Measurements from ENCODE around the gene TMX4.

Gene TMX4

DNA sequence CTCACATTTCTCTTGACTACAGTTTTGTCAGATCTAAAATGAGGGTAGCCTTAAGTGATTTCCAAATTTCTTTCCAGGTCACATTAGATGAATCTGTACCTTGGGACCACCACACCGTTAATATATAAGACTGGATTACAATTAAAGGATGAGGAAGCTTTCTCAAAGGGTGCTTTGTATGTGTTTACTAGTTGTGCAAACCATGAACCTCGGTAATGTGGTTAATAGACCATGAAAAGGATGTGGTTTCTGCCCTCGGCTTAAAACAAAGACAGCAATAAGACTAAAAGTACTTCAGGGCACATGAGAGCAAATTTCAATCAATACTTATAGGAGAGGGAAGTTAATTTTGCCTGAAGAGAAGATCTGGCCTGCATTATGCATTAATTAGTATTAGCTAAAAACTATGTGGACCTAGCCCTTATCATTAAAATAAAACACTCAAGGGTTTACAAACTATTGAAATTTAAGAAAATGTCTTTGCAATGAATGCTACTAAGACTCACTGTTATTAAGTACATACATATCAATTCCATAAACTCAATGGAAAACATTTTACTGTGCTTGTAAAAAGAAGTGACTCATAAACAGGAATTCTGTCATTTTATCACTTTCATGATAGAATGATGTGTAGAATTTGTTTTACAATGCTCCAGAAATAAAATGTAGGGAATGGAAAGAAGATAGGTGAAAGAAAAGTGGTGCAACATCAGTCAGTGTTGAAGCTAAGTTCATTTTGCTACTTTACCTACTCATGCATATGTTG is 936 bp upstream of the TMX4 start:
- in situ Hi-C loops (cut with MboI; ENCODE audit: low sequenced_read_pairs) = no loop called here

DNA sequence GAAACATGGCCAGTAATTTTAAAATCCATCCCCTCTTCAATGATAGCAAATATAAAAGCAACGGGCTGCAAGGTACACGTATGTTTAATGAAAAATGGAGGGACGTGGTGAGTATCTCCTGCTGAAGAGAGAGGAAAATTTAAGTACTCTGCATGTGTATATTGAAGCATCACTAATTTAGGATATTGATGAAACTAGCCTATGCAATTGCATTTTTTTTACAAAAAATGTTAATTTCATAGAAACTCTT is 362 bp upstream of the TMX4 start:
- in situ Hi-C loops (cut with MboI; ENCODE audit: low sequenced_read_pairs) = no loop called here

- in situ Hi-C loops (cut with MboI; ENCODE audit: low sequenced_read_pairs) = no loop called here
These were observed 659 bp downstream of the TMX4 start for GRCh38 chr20:8018958-8019245.

GRCh38 chr20:8012724-8013123 is 6.8 kb downstream of the TMX4 start:
- in situ Hi-C loops (cut with MboI; ENCODE audit: low sequenced_read_pairs) = no loop called here

DNA sequence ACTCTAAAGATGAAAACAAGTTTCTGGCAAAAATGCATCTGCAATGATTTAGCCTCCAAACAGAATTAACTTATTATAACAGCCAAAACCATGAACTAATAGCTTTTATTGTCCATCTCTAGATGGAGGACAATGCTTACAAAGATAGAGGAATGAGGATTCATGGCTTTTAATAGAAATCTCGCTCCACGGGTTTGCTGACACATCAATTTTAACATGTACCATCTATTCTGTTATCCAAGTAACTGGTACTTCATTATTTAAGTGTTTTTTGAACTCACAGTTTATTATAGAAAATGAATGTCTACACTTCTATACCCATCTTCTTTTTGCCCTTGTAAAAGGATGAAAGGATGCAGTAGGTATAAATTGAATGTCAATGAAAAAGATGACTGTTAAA is 10.8 kb downstream of the TMX4 start:
- in situ Hi-C loops (cut with MboI; ENCODE audit: low sequenced_read_pairs) = no loop called here

GRCh38 chr20:8007490-8007889 is 12.1 kb downstream of the TMX4 start:
- in situ Hi-C loops (cut with MboI; ENCODE audit: low sequenced_read_pairs) = no loop called here

DNA sequence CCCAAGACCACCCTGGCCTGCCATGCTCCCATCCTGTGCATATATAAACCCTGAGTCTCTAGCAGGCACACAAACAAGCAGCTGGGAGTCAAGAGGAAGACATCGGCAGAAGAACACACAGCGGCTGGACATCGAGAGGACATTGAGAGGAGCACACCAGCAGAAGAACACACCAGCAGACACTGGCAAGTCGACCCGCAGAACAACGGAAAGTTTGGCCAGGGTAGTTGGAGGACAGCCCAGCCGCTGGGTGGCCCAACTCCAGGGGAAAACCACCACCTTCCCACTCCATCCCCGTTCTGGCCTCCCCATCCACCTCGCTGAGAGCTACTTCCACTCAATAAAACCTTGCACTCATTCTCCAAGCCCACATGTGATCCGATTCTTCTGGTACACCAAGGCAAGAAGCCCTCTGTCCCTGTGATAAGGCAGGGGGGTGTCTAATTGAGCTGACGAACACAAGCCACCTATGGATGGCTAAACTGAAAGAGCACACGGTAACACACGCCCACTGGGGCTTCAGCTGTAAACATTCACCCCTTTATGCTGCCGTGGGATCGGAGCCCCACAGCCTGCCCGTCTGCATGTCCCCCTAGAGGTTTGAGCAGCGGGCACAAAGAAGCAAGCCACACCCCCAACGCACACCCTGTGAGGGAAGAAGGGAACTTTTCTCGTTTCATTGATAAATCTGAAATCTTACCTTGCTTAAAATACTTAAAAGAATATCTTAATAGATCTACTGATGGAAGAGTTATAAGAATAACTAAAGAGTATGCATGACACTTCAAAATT is 13.8 kb downstream of the TMX4 start:
- in situ Hi-C loops (cut with MboI; ENCODE audit: low sequenced_read_pairs) = no loop called here

- in situ Hi-C loops (cut with MboI; ENCODE audit: low sequenced_read_pairs) = no loop called here
These were observed 14.5 kb downstream of the TMX4 start for GRCh38 chr20:8005033-8005432.

DNA sequence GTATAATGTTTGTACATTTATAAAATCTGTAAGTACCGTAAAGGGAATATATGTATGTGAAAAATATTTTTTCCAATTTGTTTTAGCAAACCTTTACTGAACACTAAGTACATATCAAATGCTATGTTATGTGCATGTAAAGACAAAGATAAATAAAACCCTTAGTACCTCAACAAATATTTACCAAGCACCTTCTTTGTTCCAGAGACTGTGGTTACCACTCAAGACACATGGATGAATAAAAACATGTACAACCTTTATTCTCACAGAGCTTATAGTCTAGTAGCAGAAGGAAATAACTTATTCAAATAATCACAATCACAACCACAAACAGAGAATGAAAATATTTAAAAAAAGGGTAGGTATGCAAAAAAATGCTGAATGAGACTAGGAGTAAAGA is 17.5 kb downstream of the TMX4 start:
- in situ Hi-C loops (cut with MboI; ENCODE audit: low sequenced_read_pairs) = no loop called here

DNA sequence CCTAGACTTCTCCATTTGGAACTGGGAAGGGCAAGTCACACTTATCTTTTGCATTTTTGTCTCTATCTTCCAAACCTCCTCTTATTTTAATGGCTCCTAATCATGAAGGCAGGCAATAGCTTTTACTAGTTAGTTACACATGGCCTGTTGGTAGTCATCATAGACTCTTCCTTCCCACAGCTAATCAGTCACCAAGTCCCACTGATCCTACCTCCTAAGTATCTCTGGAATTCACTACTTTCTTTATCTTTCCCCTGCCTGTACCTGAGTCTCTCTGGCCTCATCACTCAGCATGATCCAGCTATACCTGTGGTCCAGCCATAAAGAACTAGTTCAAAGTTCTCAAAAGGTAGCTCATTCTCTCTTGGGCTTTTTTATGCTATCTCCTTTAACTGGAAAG is 18.8 kb downstream of the TMX4 start:
- in situ Hi-C loops (cut with MboI; ENCODE audit: low sequenced_read_pairs) = no loop called here

- in situ Hi-C loops (cut with MboI; ENCODE audit: low sequenced_read_pairs) = no loop called here
These were observed 22.7 kb downstream of the TMX4 start for GRCh38 chr20:7996898-7997297.

DNA sequence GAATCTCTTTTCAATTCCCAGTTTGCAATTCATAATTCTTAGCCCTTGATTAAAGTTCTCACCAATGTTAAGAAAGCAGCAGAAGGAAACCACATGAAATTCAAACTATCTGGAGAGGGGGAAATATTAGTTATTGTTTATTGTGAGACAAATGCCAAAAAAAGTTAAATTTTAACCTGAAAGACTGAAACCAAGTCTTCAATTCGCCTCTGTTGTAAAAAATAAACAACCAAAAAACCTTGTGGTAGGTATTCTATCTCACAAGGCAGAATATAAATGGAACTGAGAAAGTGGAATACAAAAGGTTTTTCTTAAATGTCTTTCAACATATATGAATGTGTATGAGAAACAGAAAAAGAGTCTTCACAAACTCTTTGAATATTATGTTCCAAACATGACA is 24.8 kb downstream of the TMX4 start:
- in situ Hi-C loops (cut with MboI; ENCODE audit: low sequenced_read_pairs) = no loop called here

DNA sequence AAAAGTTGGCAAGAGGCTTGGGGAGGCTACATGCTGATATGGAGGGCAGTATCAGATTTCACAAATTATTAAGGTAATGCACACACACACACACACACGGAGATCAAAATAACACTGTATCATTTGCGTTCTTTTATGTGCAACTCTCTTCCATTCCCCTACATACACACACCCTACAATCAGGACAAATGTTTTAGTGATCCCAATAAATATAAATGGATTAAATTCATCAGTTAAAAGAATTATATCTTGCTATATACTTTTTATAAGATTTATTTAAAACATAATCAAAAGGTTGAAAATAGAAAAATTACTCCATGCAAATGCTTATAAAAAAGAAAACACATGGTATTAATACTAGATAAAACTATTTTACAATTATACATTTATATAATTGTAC is 25.9 kb downstream of the TMX4 start:
- in situ Hi-C loops (cut with MboI; ENCODE audit: low sequenced_read_pairs) = no loop called here

GRCh38 chr20:7993238-7993637 is 26.3 kb downstream of the TMX4 start:
- in situ Hi-C loops (cut with MboI; ENCODE audit: low sequenced_read_pairs) = no loop called here

DNA sequence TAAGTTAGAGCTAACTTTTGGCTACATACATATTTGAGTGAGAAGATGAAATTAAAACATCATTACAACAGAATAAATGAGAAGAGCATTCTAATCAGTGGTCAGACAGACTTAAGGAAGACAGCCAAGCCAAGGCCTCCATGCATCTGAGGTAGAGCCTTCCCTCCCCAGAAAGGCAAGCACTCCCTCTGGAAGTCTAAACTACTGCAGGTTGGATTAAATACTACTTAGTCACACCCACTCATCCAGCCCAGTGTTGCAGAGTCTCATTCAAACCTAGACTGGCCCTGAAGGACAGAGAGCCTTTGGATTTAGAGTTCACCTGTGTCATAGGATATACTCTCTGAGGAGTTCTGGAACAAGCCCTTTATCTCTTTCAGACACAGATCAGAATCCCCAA is 29.2 kb downstream of the TMX4 start:
- in situ Hi-C loops (cut with MboI; ENCODE audit: low sequenced_read_pairs) = no loop called here

DNA sequence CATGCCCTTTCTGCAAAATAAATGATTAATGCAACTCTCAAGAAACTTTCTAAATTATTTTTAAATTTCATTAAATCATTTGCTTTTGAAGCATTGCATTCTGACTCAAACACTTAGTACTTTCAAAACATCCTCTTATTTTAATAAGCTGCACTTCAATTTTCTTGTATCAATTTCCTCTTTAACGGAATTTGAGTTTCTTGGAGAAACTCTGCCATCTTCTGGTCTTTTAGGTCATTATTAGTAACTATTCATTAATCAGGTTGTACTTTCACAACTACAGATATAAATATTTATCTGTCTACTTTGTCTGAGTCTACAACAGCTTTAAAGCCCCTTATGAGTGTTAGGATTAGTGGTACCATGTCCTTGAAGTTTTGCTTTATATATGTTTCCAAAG is 30.2 kb downstream of the TMX4 start:
- in situ Hi-C loops (cut with MboI; ENCODE audit: low sequenced_read_pairs) = no loop called here

GRCh38 chr20:7985916-7986315 is 33.6 kb downstream of the TMX4 start:
- in situ Hi-C loops (cut with MboI; ENCODE audit: low sequenced_read_pairs) = no loop called here

- in situ Hi-C loops (cut with MboI; ENCODE audit: low sequenced_read_pairs) = no loop called here
These were observed 35.4 kb downstream of the TMX4 start for GRCh38 chr20:7984192-7984591.

- in situ Hi-C loops (cut with MboI; ENCODE audit: low sequenced_read_pairs) = no loop called here
These were observed 38.2 kb downstream of the TMX4 start for GRCh38 chr20:7981374-7981773.

- in situ Hi-C loops (cut with MboI; ENCODE audit: low sequenced_read_pairs) = no loop called here
These were observed 39.1 kb downstream of the TMX4 start for GRCh38 chr20:7980332-7981046.

DNA sequence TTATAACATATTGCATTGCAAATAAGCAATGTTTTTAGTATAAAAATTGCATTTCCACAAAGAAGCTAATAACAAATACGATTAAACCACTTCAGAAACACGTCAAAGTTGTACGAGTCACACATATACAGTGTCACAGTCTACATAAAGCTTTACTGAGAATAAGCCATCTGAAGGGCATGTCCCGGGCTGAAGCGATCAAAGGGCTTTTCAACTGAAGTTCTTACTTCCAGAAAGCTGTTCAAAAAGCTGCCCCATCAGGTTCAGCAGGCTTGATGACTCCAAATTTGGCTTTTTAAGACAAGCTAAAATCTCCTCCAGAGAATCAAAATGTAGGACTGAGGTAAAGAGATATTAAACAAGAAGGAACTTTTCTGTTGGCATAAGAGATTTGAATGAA is 41.9 kb downstream of the TMX4 start:
- in situ Hi-C loops (cut with MboI; ENCODE audit: low sequenced_read_pairs) = no loop called here

DNA sequence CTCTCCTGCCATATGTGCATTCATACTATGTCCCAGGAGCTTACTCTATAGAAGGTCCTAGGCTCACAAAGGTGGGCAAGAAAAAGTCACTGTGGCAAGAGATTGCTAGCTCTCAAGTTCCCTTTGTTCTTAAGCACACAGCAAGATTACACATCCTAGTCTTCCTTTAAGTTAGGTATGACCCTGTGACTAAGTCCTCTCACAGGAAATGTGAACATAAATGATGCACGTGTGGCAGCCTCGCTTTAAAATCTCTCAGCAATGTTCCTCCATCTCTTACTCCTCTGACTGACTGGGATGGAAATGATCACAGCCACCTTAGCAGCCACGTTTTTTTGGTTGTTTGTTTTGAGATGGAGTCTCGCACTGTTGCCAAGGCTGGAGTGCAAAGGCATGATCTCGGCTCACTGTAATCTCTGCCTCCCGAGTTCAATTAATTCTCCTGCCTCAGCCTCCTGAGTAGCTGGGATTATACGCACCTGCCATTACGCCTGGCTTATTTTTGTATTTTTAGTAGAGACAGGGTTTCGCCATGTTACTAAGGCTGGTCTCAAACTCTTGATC is 43.6 kb downstream of the TMX4 start:
- in situ Hi-C loops (cut with MboI; ENCODE audit: low sequenced_read_pairs) = no loop called here

Measured in HL-60/S4 treated with phorbol 12-myristate 13-acetate at 8.2 ng/mL for 4 days and 3 days (cell line).